GM18951 (cell line): ENCODE measurements around the gene CIAO1.

ENCODE experiments used
- POLR2A ChIP-seq: IDR thresholded peaks from 4 replicates; pipeline ENCODE4 v1.6.1; 2011; ENCODE audit warnings: mild to moderate bottlenecking; ENCODE audit not compliant: insufficient read length, insufficient read depth; ENCODE audit errors: extremely low read depth
- in situ Hi-C: fragments of 300-500 bp; cut with MboI; formaldehyde crosslinking; loops from one replicate; pipeline ENCODE4 v1.12.0; 2022; ENCODE audit warnings: low sequenced_read_pairs, mixed read lengths, inconsistent platforms; ENCODE audit not compliant: unreplicated experiment

CIAO1 gene

GRCh38 chr2:96315005-96315399, 49.0 kb downstream of the CIAO1 start:
- in situ Hi-C loops = no loop called here
- TF ChIP-seq POLR2A = no peak

GRCh38 chr2:96315400-96316071, 49.5 kb downstream of the CIAO1 start:
- no peak for TF ChIP-seq POLR2A
- in situ Hi-C loops = no loop called here

- TF ChIP-seq POLR2A = no peak
- in situ Hi-C loops = no loop called here
These were observed 51.0 kb downstream of the CIAO1 start for GRCh38 chr2:96316999-96317398.

- in situ Hi-C loops = no loop called here
- no peak for TF ChIP-seq POLR2A
These were observed 51.6 kb downstream of the CIAO1 start for GRCh38 chr2:96317584-96317997.

- in situ Hi-C loops = no loop called here
These were observed 52.7 kb downstream of the CIAO1 start for GRCh38 chr2:96318723-96319122.

GRCh38 chr2:96319396-96319795, 53.4 kb downstream of the CIAO1 start:
- no peak for TF ChIP-seq POLR2A
- in situ Hi-C loops = no loop called here

More at GRCh38 chr2:96318723-96319122, 52.7 kb downstream of the CIAO1 start:
- no peak for TF ChIP-seq POLR2A

GRCh38 chr2:96320326-96320725, 54.3 kb downstream of the CIAO1 start:
- no peak for TF ChIP-seq POLR2A
- in situ Hi-C loops = no loop called here

GRCh38 chr2:96320728-96321622, 55.0 kb downstream of the CIAO1 start:
- in situ Hi-C loops = no loop called here

More at GRCh38 chr2:96320728-96321622, 55.0 kb downstream of the CIAO1 start:
- TF ChIP-seq POLR2A = no peak
